GM19239 (cell line): ENCODE data around the gene MCU.
"Not testable (repeated sequence)": the region's sequence is repeated elsewhere in the genome, so short reads cannot be mapped to it uniquely, and the experiment has no call there.

Experiments
- DNase-seq: peaks from one replicate; pipeline ENCODE4 v3.0.0; 2011; ENCODE audit warnings: low spot score; ENCODE audit not compliant: insufficient read length
- FAIRE-seq: peaks from 2 replicates; lab custom pipeline; 2011; peaks lifted over from hg19 to GRCh38; lab: Jason Lieb, UNC

The MCU gene

DNA sequence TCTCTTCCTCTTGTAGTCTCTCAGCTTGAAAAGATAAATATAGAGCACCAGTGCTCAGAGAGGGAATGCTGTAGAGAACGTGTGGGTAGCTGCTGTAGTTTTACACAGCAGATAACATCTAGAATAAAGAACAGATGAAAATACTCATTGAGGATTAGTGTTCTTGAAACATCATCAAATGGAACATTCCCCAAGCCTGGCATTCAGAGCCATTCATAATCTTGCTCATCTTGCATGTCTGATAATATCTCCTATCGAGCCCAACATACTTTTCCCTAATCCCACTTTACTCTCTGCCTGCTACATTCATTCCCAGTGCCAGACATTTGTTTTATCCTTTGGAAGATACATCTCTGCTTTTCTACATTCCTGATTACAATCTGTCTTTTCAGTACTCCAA, 35.2 kb downstream of the MCU start:
- DNase-seq (no peak), FAIRE-seq (no peak)

DNA sequence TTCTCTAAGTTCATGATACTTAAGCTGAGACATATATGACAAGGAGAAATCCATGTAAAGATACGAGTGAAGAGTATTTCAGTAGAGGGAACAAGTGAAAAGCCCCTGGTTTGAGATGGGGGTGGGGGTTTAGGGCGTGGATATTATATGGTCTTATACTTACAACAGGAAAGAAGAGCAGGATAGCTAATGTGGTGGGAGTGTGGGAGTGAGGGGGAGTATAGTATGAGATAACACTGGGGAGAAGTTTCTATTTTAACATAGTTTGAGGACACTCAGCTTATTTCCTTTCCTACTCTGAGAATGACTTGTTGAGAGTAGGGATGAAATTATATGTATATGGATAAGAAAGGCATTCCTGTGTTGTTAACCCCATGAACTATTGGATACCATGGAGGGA, 36.5 kb downstream of the MCU start:
- FAIRE-seq, result no peak
- DNase-seq, result no peak

DNA sequence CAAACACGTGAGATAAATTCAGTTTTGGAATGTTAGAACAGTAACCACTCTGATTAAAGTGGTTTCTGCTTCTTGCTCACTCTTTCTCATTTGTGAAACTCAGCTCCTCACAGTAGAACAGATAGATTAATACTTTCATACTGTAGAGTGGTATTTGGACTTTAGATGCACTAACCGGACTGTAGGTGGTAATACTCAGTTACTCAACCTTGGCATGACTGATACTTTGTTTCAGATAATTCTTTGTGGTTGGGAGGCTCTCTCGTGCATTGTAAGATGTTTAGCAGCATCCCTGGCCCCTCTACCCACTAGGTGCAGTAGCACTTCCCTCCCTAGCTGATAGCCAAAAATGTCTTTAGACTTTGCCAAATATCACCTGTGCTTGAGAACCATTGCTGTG, 37.6 kb downstream of the MCU start:
- DNase-seq (no peak), FAIRE-seq (peak; percentile 57)

DNA sequence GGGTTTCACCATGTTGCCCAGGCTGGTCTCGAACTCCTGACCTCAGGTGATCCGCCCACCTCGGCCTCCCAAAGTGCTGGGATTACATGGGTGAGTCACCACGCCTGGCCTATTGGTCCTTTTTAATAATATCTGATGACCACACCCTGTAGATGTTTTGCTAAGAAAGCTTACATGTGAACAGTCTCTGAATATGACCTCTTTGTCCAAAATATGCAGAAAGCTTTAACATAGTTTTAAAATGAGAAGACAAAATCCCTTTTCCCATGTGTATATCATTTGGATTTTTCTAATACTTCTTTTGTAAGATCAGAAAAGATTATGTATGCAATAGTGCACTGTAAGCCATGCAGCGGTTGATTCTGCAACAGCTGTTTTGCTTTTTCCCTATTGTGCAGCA, 38.5 kb downstream of the MCU start:
- FAIRE-seq (no peak), DNase-seq (no peak)

GRCh38 chr10:72731916-72732419, 40.0 kb downstream of the MCU start:
- no peak for FAIRE-seq
- no peak for DNase-seq

- FAIRE-seq (no peak), DNase-seq (no peak)
These were observed 40.6 kb downstream of the MCU start for GRCh38 chr10:72732521-72732920.

- FAIRE-seq, result no peak
- no peak for DNase-seq
These were observed 42.0 kb downstream of the MCU start for GRCh38 chr10:72733989-72734388.

GRCh38 chr10:72735288-72735936, 43.5 kb downstream of the MCU start:
- DNase-seq, result no peak
- FAIRE-seq, result peak; percentile 54

- DNase-seq (no peak), FAIRE-seq (peak; percentile 28)
These were observed 44.4 kb downstream of the MCU start for GRCh38 chr10:72736176-72736827.

DNA sequence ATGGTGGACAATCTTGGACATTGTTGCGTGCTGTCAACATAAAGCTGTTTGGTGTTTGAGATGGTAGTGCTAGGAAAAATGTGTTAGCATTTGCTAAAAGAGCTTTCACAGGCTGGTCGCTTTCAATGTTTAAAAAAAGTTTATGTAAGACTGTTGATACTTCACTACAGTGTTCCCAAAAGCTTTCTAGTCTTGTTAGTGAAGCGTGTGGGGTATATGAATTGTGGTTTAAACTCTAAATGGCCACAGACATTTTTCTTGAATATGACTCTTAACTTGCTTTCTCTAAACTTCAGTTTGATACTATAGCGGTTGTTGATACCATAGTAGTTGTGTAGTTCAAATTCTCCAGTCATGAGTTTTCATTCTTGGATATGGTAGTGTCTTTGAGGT, 44.9 kb downstream of the MCU start:
- DNase-seq (no peak), FAIRE-seq (no peak)

DNA sequence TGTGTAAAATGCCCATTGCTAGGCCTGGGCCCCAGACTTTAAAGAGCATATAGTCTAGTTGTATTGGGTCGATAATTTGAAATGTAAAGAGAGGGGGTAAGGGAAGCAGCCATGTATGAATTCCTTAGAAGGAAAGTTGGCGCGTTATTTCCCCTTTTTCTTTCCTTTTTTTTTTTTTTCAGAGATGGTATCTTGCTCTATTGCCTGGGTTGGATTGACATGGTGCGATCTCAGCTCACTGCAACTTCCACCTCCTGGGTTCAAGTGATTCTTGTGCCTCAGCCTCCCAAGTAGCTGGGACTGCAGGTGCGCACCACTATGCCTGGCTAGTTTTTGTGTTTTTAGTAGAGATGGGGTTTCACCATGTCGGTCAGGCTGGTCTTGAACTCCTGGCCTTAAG, 45.4 kb downstream of the MCU start:
- DNase-seq, FAIRE-seq: not testable (repeated sequence)

DNA sequence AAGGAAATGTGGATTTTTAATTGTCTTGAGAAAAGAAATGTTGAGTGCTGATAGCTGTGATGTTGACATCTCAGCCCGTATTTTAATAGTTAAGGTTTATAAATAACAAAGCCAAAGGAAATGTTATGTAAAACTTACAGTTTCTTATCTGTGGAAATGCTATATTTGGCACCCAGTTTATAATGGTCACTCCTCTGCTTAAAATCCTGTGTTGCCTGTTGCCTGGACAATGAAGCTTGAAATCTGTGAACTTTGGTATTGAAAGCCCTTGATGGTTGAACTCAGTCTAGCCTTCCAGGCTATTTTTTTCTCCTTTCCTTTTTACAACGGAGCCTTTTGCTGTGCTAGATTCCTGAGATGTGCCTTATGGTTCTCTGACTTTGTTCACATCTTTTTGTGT, 46.5 kb downstream of the MCU start:
- FAIRE-seq (peak; percentile 73), DNase-seq (no peak)

- FAIRE-seq (no peak), DNase-seq (no peak)
These were observed 48.6 kb downstream of the MCU start for GRCh38 chr10:72740528-72740927.

- FAIRE-seq, result no peak
- no peak for DNase-seq
These were observed 50.1 kb downstream of the MCU start for GRCh38 chr10:72742092-72742491.

- no peak for DNase-seq
- no peak for FAIRE-seq
These were observed 50.9 kb downstream of the MCU start for GRCh38 chr10:72742797-72743196.

DNA sequence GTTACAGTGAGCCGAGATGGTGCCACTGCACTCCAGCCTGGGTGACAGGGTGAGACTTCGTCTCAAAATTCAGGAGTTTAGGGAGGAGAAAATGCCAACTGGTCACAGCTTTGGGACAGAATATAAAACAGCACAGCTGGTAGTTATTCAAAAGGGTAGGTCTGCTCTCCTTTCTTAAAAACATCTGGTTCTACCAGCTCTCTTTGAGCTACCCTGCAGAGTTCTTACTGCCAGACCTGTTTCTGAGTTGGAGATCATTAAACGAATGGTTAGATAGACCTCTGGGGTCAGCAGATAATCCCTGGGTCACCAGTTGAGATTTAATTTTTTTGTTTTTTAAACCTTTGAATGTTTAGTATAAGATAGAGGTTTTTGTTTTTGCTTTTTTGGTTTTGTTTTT, 52.6 kb downstream of the MCU start:
- DNase-seq (no peak), FAIRE-seq (no peak)

- no peak for DNase-seq
- no peak for FAIRE-seq
These were observed 54.8 kb downstream of the MCU start for GRCh38 chr10:72746426-72747363.

GRCh38 chr10:72747521-72747920, 55.6 kb downstream of the MCU start:
- no peak for DNase-seq
- no peak for FAIRE-seq

GRCh38 chr10:72753760-72754231, 61.9 kb downstream of the MCU start:
- DNase-seq, result no peak
- no peak for FAIRE-seq

DNA sequence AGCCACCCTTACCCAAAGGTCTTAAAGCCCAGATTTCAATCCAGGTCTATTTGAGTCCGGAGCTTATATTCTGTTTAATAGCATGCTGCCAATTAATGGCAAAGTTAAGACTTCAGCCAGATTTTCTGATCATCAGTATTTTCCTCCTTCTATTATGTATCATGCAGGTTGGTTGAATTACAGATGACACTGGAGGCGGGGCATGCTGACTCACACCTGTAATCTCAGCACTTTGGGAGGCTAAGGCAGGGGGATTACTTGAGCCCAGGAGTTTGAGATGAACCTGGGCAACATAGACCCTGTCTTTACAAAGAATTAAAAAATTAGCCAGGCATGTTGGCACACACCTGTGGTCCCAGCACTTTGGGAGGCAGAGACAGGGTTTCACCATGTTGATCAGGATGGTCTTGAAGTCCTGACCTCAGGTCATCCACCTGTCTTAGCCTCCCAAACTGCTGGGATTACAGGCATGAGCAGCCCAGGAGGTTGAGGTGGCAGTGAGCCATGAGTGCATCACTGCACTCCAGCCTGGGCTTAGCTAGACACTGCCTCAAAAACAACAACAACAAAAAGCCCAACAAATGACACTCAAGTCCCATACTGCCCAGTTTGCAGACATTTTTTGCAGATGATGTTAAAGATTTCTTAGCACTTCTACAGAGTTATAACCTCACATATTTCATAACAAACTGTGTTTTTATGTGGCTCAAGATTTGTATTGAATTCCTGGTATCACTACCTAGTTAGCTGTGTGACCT, 62.5 kb downstream of the MCU start:
- FAIRE-seq (no peak), DNase-seq (no peak)
